ENCODE data around the gene SFXN1. TPM values are rescaled to one million over a fixed set of nuclear protein-coding genes. Genes with fewer than 3 reads are reported as not detected.

The SFXN1 gene
- total RNA-seq, 1 experiment from 2014 or later, result 88.3 TPM

DNA sequence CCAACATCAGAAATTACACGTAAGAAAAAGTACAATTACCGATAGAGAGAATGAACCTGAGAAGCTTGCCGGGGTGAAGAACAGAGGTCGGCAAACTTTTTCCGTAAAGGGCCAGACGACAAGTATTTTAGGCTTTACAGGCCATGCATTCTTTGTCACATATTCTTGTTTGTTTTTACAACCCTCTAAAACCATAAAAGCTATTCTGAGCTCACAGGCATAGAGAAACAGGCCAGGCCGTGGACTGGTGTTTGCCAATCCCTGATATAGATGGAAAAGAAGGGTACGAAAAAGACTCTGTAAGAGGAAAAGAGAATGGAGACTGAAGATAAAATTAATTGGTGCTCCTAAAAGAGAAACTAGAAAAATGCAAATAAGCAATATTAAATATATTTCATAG lies 15.4 kb downstream of the SFXN1 start:
- Histone ChIP-seq H3K27me3 (ENCODE audit: control insufficient read depth, insufficient read depth, low read length) (no peaks in the 10 kb centered on the region), H3K36me3 (ENCODE audit: control insufficient read depth, insufficient read depth, low read length) (peaks cover 25% of the 10 kb centered on the region), H3K4me3 (ENCODE audit: low read depth in 2 of 2, low read length in 2 of 2) (no peak overlapping the region), H3K4me1 (ENCODE audit: control insufficient read depth, insufficient read depth, low read length) (no peaks in the 10 kb centered on the region), H3K27ac (ENCODE audit: low read length) (no peak overlapping the region), H3K9me3 (ENCODE audit: control insufficient read depth, insufficient read depth, low read depth, low read length) (no peaks in the 10 kb centered on the region)
- BruUV-seq (replicated peaks), result no TSS peak
- in situ Hi-C loops (cut with HindIII; ENCODE audit: low pct_unique_long_range_greater_than_20kb, low sequenced_read_pairs) (no loop called here), intact Hi-C loops (cut with micrococcal nuclease; ENCODE audit: unreplicated experiment) (no loop called here)
- ATAC-seq (no peak), DNase-seq (ENCODE audit: low read depth, low spot score) (no peak)
- CTCF ChIA-PET, result no interaction called here
- TF ChIP-seq SIN3A (IDR thresholded peaks at IDR 0.05; ENCODE audit: borderline replicate concordance, insufficient read depth, low read depth, low read length) (no peak), TCF7L2 (IDR thresholded peaks at IDR 0.05; ENCODE audit: low read depth, low read length) (no peak), POLR2AphosphoS5 (IDR thresholded peaks at IDR 0.05; ENCODE audit: low read depth, low read length) (no peak)
- TF ChIP-seq, protein P1, sequence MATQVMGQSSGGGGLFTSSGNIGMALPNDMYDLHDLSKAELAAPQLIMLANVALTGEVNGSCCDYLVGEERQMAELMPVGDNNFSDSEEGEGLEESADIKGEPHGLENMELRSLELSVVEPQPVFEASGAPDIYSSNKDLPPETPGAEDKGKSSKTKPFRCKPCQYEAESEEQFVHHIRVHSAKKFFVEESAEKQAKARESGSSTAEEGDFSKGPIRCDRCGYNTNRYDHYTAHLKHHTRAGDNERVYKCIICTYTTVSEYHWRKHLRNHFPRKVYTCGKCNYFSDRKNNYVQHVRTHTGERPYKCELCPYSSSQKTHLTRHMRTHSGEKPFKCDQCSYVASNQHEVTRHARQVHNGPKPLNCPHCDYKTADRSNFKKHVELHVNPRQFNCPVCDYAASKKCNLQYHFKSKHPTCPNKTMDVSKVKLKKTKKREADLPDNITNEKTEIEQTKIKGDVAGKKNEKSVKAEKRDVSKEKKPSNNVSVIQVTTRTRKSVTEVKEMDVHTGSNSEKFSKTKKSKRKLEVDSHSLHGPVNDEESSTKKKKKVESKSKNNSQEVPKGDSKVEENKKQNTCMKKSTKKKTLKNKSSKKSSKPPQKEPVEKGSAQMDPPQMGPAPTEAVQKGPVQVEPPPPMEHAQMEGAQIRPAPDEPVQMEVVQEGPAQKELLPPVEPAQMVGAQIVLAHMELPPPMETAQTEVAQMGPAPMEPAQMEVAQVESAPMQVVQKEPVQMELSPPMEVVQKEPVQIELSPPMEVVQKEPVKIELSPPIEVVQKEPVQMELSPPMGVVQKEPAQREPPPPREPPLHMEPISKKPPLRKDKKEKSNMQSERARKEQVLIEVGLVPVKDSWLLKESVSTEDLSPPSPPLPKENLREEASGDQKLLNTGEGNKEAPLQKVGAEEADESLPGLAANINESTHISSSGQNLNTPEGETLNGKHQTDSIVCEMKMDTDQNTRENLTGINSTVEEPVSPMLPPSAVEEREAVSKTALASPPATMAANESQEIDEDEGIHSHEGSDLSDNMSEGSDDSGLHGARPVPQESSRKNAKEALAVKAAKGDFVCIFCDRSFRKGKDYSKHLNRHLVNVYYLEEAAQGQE (IDR thresholded peaks at IDR 0.05; ENCODE audit: insufficient read depth in 1 of 2, low read depth in 2 of 2, low read length in 1 of 2), result no peak
- TF ChIP-seq, protein P2, sequence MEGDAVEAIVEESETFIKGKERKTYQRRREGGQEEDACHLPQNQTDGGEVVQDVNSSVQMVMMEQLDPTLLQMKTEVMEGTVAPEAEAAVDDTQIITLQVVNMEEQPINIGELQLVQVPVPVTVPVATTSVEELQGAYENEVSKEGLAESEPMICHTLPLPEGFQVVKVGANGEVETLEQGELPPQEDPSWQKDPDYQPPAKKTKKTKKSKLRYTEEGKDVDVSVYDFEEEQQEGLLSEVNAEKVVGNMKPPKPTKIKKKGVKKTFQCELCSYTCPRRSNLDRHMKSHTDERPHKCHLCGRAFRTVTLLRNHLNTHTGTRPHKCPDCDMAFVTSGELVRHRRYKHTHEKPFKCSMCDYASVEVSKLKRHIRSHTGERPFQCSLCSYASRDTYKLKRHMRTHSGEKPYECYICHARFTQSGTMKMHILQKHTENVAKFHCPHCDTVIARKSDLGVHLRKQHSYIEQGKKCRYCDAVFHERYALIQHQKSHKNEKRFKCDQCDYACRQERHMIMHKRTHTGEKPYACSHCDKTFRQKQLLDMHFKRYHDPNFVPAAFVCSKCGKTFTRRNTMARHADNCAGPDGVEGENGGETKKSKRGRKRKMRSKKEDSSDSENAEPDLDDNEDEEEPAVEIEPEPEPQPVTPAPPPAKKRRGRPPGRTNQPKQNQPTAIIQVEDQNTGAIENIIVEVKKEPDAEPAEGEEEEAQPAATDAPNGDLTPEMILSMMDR (IDR thresholded peaks at IDR 0.05), result no peak
- POLR2A ChIA-PET, result no interaction called here

DNA sequence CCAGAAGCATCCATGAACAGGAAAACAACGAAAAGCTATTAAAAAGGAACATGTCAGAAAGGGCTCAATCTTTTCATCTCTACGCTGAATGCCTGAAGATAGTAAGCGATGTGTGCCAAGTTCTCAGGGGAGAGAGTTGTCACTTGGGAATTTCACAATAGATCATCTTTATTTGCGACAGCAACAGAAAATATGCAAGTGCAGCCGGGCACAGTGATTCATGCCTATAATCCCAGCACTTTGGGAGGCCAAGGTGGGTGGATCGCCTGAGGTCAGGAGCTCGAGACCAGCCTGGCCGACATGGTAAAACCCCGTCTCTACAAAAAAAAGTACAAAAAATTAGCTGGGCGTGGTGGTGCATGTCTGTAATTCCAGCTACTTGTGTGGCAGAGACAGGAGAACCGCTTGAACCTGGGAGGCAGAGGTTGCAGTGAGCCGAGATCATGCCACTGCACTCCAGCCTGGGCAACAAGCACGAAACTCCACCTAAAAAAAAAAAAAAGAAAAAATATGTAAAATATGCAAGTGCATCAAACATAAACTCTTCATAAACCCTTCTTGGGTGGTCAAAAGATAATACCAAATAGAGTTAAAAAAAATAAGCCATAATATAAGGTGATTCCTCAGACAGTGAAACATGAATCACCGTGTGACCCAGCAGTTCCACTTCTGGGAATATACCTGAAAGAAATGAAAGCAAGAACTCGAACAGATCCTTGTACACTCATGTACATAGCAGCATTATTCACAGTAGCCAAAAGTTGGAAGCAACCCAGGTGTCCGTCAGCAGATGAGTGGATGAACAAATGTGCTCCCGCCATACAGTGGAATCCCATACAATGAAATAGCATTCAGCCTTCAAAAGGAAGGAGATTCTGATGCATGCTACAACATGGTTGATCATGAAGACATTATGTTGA lies 16.2 kb downstream of the SFXN1 start:
- ChIA-PET CTCF (no interaction called here), POLR2A (no interaction called here)
- no peak overlapping the region for H3K27ac ChIP-seq (ENCODE audit: low read length)
- TF ChIP-seq POLR2AphosphoS5 (IDR thresholded peaks at IDR 0.05; ENCODE audit: low read depth, low read length) (no peak), TCF7L2 (IDR thresholded peaks at IDR 0.05; ENCODE audit: low read depth, low read length) (no peak), SIN3A (IDR thresholded peaks at IDR 0.05; ENCODE audit: borderline replicate concordance, insufficient read depth, low read depth, low read length) (no peak)
- TF ChIP-seq, protein P2 (IDR thresholded peaks at IDR 0.05), result no peak
- TF ChIP-seq, protein P1 (IDR thresholded peaks at IDR 0.05; ENCODE audit: insufficient read depth in 1 of 2, low read depth in 2 of 2, low read length in 1 of 2), result no peak
- in situ Hi-C loops (cut with HindIII; ENCODE audit: low pct_unique_long_range_greater_than_20kb, low sequenced_read_pairs), result no loop called here
- BruUV-seq (replicated peaks), result TSS peak; percentile 47
- intact Hi-C loops (cut with micrococcal nuclease; ENCODE audit: unreplicated experiment), result no loop called here
- peaks cover 23% of the 10 kb centered on the region for H3K36me3 ChIP-seq (ENCODE audit: control insufficient read depth, insufficient read depth, low read length)
- DNase-seq (ENCODE audit: low read depth, low spot score), result no peak
- H3K27me3 ChIP-seq (ENCODE audit: control insufficient read depth, insufficient read depth, low read length), result no peaks in the 10 kb centered on the region
- no peak overlapping the region for H3K4me3 ChIP-seq (ENCODE audit: low read depth in 2 of 2, low read length in 2 of 2)
- no peaks in the 10 kb centered on the region for H3K4me1 ChIP-seq (ENCODE audit: control insufficient read depth, insufficient read depth, low read length)
- H3K9me3 ChIP-seq (ENCODE audit: control insufficient read depth, insufficient read depth, low read depth, low read length), result no peaks in the 10 kb centered on the region
- ATAC-seq, result no peak
